Urothelium cell line (cell line): ENCODE measurements around the gene CCDC106.

ENCODE experiments used
- DNase-seq: peaks from one replicate; pipeline ENCODE4 v3.0.0; 2011; ENCODE audit warnings: low spot score, mixed read lengths
- FAIRE-seq: peaks from 2 replicates; lab custom pipeline; 2011; peaks lifted over from hg19 to GRCh38; lab: Jason Lieb, UNC

The CCDC106 gene

DNA sequence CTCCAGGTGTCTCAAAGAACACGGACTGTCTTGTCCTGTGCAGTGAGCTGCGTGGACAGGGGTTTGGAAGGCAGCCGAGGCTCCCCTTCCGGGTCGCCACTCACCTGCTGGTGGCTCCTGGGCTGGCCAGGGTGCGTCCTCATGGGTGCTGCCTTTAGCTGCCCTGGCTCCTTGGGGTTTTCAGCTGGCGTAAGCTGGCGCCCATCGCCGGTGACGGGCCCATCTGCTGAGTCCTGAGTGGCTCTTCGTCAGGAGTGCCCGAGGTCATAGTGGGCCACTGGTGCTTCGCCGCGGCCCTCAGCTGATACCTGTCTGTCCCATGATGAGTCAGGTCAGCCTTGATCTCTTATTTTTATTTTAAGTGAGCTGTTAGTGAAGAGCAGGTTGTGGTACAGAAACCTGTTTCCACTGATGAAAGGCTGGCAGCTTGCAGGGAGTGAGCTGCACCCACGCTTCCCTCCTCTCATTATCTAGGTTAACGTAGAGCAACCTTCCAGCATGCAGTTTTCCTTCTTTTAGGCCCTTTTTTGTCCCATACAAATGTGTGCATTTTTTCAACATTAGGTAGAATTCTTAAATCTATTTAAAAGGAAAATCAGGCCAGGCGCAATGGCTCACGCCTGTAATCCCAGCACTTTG is 45.4 kb downstream of the CCDC106 start:
- no peak for FAIRE-seq

DNA sequence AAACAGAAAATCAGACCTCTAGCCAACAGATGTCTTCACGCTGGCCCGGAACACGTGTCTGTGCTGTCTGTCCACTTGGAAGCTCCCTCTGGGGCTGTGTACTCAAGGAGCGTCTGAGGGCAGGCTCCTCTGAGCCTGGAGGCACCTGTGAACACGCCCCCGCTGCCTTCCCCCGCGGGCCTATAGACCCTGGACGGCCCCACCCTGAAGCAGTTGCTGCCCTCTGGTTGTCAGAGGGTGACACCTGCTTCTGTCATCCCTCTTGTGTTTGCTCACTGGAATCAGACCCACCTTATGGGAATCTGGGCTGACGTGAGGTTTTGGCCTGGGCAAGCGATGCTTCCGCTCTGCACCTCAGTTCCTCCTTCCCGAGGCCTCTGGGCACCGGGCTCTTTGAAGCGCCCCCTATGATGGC is 46.2 kb downstream of the CCDC106 start:
- FAIRE-seq: no peak
- no peak for DNase-seq

More for the DNA sequence above, 45.4 kb downstream of the CCDC106 start:
- DNase-seq: no peak

DNA sequence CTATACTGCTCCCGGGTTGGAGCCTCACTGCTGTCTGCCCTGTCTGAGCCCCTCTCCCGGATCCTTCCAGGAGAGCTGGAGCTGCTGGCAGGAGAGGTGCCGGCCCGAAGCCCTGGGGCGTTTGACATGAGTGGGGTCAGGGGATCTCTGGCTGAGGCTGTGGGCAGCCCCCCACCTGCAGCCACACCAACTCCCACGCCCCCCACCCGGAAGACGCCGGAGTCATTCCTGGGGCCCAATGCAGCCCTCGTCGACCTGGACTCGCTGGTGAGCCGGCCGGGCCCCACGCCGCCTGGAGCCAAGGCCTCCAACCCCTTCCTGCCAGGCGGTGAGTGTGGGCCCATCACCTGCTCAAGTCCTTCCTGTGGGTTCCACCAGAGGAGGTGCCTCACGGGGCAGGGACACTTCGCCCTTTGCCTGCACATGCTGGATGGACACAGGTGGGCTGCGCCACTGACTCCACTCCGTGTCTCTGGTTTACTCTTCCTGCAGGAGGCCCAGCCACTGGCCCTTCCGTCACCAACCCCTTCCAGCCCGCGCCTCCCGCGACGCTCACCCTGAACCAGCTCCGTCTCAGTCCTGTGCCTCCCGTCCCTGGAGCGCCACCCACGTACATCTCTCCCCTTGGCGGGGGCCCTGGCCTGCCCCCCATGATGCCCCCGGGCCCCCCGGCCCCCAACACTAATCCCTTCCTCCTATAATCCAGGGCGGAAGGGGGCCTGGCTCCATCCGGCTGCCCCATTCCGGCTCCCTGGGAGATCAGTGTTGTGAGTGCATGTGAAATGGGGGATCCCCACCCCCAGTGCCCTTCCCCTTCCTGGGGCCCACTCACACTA is 46.9 kb downstream of the CCDC106 start:
- FAIRE-seq (no peak), DNase-seq (no peak)

DNA sequence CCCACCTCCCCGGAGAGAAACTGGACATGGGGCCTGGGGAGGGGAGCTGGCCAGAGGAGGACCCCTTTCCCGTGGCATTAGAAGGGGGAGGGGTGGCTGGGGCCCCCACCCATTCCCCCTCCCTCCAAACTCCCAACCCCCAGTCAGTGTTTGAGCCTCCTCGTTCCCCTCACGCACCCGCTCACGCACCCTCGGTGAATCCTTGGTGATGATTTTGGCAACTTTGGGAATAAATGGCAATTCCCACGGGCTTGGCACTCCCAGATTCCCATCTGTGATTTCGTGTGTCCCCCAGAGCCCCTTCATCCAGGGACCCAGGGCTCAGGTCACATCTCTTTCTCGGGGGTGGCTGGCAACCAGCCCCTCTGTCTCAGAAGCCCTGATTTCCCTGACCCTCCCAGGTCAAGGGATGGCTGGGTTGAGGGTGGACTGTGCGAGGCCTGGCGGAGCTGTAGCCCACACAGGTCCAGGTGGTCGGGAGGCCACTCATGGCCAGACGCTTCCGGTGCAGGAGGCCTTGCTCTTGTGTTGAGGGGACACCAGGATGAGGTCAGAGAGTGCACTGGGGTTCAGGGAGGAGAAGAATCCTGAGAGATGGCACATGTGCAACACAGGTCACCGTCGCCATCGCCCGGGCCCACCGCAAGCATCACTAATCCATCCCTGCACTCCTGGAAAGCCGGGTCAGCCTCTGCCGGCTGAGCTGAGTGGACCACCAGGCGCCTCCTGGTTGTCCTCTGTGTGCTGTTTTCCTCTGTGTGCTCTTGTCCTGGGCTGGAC is 47.7 kb downstream of the CCDC106 start:
- DNase-seq (no peak), FAIRE-seq (no peak)

DNA sequence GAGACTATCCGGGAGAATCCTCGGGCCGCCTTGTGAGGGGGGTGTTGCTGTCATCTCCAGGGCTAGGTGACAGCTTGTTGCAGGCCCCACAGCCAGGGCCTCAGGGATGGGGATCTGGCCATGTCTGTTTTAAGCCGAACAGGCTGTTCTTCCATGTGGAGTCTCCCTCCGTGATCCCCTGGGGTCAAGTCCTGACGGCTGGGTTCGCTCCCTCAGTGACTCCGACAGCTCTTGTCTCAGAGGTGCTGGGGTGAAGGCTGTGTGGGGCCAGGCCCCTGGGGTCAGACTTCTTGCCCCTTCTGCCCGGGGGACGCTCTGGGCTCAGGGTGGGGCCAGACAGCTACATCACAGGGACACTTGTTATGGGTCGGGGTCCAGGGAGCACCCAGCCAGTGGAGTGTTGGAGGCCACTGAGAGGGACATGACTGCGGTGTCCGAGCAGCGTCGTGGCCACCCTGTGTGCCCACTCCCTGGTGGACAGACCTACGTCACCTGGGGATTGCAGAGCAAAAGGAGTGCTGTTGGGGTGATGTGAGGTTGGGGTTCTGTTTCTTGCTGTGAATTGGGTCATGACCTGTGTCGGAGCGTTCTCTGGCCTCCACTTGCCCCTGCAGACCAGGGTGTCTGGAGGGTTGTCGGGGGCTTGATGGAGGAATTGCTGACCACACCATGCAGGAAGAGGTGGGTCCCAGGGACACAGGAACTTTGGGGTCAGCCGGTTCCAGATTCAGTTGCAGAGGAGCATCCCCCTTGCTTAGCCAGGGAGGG is 48.5 kb downstream of the CCDC106 start:
- FAIRE-seq (no peak), DNase-seq (no peak)

- FAIRE-seq: no peak
- no peak for DNase-seq
These were observed 49.0 kb downstream of the CCDC106 start for GRCh38 chr19:55697069-55697440.

DNA sequence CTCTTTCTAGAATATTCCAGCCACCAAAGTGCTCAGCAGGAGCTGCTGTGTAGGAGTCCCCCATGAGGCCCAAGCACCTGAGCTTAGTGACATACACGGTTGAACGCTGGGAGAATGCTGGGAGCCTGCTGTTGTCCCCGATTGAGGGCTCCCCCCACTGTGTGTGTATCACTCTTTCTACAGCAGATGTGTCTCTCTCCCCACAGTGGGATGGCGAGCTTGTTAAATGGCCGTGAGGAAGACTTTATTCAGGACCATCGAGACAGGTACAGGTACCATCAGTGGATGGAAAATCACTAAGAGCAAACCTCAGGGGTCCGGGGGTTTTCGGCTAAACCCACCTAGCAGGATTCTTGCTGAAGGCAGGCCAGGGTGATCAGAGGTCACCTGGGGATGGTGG is 49.7 kb downstream of the CCDC106 start:
- no peak for DNase-seq
- FAIRE-seq: no peak

DNA sequence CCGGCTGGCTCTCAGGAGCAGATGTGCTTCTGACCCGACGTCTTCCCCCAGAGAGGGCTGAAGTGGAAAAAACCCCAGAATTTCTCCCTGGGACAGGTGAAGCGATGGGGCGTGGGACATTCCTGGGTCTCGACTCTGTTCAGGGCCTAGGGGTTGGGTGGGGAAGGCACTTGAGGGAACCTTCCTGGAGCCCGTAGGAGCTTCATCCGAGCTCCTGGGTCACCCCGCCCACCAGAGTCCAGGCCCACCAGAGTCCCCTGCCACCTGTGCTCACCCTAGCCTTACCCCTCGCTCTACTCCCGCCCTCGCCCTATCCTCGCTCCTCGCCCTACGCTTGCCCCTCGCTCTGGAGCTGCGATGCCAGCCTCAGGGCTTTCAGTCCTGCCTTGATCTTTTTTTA is 50.2 kb downstream of the CCDC106 start:
- DNase-seq (no peak), FAIRE-seq (no peak)

DNA sequence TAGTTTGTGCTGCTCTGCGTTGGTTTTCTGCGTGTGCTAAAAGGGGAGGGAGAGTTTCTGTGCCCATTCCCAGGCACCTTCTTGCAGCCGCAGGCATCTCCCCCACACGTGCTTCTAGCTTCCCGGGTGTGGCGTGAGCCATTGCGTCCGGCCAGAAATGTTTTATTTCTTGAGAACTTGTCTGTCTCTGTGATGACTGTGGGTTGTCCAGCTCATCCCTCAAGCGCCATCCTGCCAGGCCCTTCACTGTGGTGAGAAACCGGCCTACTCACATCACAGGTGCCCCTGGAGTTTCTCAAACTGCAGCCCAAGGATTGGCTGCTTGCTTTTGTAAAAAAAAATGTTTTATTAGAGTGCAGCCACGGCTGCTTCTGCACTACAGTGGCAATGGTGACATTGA is 51.2 kb downstream of the CCDC106 start:
- DNase-seq (no peak), FAIRE-seq (no peak)

DNA sequence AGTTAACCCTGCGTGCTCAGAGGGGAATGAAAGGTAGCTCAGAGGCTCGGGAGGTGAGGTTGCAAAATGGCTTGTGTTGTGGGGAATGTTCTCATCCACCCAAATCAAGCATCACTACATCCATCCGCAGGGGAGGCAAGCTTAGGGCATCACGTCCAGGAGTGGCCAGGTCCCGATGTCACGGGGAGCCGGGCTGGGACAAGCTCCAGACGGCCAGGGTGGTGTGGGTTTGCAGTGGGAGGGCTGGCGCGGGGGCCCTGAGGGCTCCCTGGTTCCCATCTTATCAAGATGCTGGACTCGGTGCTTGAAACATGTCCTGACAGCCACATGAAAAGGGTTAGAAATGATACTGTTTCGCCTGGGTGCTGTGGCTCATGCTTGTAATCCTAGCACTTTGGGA is 52.8 kb downstream of the CCDC106 start:
- DNase-seq (no peak), FAIRE-seq (no peak)

DNA sequence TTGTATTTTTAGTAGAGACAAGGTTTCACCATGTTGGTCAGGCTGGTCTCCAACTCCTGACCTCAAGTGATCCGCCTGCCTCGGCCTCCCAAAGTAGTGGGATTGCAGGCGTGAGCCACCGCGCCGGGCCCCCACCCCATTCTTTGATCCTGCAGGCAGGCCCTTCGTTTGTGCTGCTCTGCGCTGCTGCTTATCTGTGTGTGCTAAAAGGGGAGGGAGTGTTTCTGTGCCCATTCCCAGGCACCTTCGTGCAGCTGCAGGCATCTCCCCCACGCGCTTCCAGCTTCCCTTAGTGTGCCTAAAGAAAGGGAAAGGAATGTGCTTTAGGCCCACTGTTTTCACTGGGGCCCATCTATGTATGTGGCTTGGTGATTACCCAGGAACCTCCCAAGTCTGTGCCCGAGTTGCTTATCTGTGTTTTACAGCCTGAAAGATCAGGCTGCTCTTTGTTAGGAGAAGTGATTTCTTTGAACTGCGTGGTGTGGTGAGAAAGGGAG is 54.2 kb downstream of the CCDC106 start:
- no peak for FAIRE-seq
- no peak for DNase-seq
